GM21360 (cell line): ENCODE measurements around the gene SRPK2.
A peak's percentile ranks its signal among the peaks of the same experiment; 100 is the strongest.
"Not testable (repeated sequence)": the region's sequence is repeated elsewhere in the genome, so short reads cannot be mapped to it uniquely, and the experiment has no call there.

Source experiments
- ATAC-seq: cut with Tn5 transposase; IDR thresholded peaks from one replicate; pipeline ENCODE4 v1.9.1; 2021; ENCODE audit warnings: mild to moderate bottlenecking, moderate library complexity; ENCODE audit not compliant: unreplicated experiment

The SRPK2 gene

GRCh38 chr7:105305633-105306032 is 83.1 kb downstream of the SRPK2 start:
- ATAC-seq = no peak

GRCh38 chr7:105304040-105304895 is 84.5 kb downstream of the SRPK2 start:
- ATAC-seq = peak; percentile 52

- not testable (repeated sequence) for ATAC-seq
These were observed 88.1 kb downstream of the SRPK2 start for GRCh38 chr7:105300587-105300986.

GRCh38 chr7:105298439-105298894 is 90.3 kb downstream of the SRPK2 start:
- peak; percentile 85 for ATAC-seq

- peak; percentile 16 for ATAC-seq
These were observed 90.7 kb downstream of the SRPK2 start for GRCh38 chr7:105297985-105298384.

- ATAC-seq = no peak
These were observed 91.4 kb downstream of the SRPK2 start for GRCh38 chr7:105297309-105297708.

GRCh38 chr7:105296491-105296890 is 92.2 kb downstream of the SRPK2 start:
- no peak for ATAC-seq

- ATAC-seq = no peak
These were observed 92.9 kb downstream of the SRPK2 start for GRCh38 chr7:105295596-105296352.

GRCh38 chr7:105294482-105294881 is 94.2 kb downstream of the SRPK2 start:
- not testable (repeated sequence) for ATAC-seq

GRCh38 chr7:105289704-105290103 is 99.0 kb downstream of the SRPK2 start:
- no peak for ATAC-seq

GRCh38 chr7:105286441-105286840 is 102.3 kb downstream of the SRPK2 start:
- ATAC-seq = no peak

- no peak for ATAC-seq
These were observed 103.4 kb downstream of the SRPK2 start for GRCh38 chr7:105285118-105285874.

- no peak for ATAC-seq
These were observed 104.7 kb downstream of the SRPK2 start for GRCh38 chr7:105284014-105284413.

- ATAC-seq = no peak
These were observed 106.8 kb downstream of the SRPK2 start for GRCh38 chr7:105281966-105282365.

- no peak for ATAC-seq
These were observed 109.1 kb downstream of the SRPK2 start for GRCh38 chr7:105279688-105280007.

GRCh38 chr7:105278973-105279687 is 109.6 kb downstream of the SRPK2 start:
- no peak for ATAC-seq

GRCh38 chr7:105278565-105278964 is 110.2 kb downstream of the SRPK2 start:
- ATAC-seq = no peak

- no peak for ATAC-seq
These were observed 111.4 kb downstream of the SRPK2 start for GRCh38 chr7:105277341-105277740.

- no peak for ATAC-seq
These were observed 118.6 kb downstream of the SRPK2 start for GRCh38 chr7:105270117-105270516.

GRCh38 chr7:105269397-105269796 is 119.3 kb downstream of the SRPK2 start:
- peak; percentile 23 for ATAC-seq
